GM23338 (cell line): ENCODE data around the gene ASPM. TPM values are rescaled to one million over a fixed set of nuclear protein-coding genes. Genes with fewer than 3 reads are reported as not detected.

Source experiments
- ATAC-seq: fragments of 200-7000 bp; cut with Tn5 transposase; 3 replicates; pipeline ENCODE4 v1.9.1; 2020
- DNase-seq: peaks from one replicate; pipeline ENCODE4 v3.0.0-alpha.2; 2015; ENCODE audit warnings: low spot score
- H2AFZ ChIP-seq: fragments of 200-600 bp; sonication (generic); 2 replicates; pipeline ENCODE4 v1.8.0; 2016; ENCODE audit warnings: antibody characterized with exemption, mild to moderate bottlenecking, moderate library complexity
- H3F3A ChIP-seq: fragments of 200-600 bp; sonication (generic); replicated peaks from 2 replicates; pipeline ENCODE4 v1.8.0; 2017; ENCODE audit warnings: antibody characterized with exemption, mixed run types, low read depth
- H3K27ac ChIP-seq: fragments of 200-600 bp; sonication (generic); 2 replicates; pipeline ENCODE4 v1.6.1; 2016; ENCODE audit warnings: low read depth
- H3K27me3 ChIP-seq: fragments of 200-600 bp; sonication (generic); 2 replicates; pipeline ENCODE4 v1.8.0; 2016; ENCODE audit warnings: mild to moderate bottlenecking, mixed run types, moderate library complexity; ENCODE audit not compliant: insufficient read depth
- H3K36me3 ChIP-seq: fragments of 200-600 bp; sonication (generic); 2 replicates; pipeline ENCODE4 v1.8.0; 2016; ENCODE audit warnings: mild to moderate bottlenecking; ENCODE audit not compliant: insufficient read depth
- H3K4me1 ChIP-seq: fragments of 200-600 bp; sonication (generic); 2 replicates; pipeline ENCODE4 v1.8.0; 2016; ENCODE audit warnings: mild to moderate bottlenecking, moderate library complexity; ENCODE audit not compliant: insufficient read depth
- H3K4me2 ChIP-seq: fragments of 200-600 bp; sonication (generic); 2 replicates; pipeline ENCODE4 v1.7.1; 2017; ENCODE audit warnings: mixed run types
- H3K4me3 ChIP-seq: fragments of 200-600 bp; sonication (generic); 2 replicates; pipeline ENCODE4 v1.6.1; 2016; ENCODE audit warnings: mixed run types
- H3K79me2 ChIP-seq: fragments of 200-600 bp; sonication (generic); replicated peaks from 2 replicates; pipeline ENCODE4 v1.8.0; 2017; ENCODE audit warnings: mild to moderate bottlenecking; ENCODE audit not compliant: insufficient read depth
- H3K9me2 ChIP-seq: fragments of 200-600 bp; sonication (generic); 2 replicates; pipeline ENCODE4 v1.8.0; 2017; ENCODE audit not compliant: insufficient read depth
- H4K20me1 ChIP-seq: fragments of 200-600 bp; sonication (generic); replicated peaks from 2 replicates; pipeline ENCODE4 v1.8.0; 2017; ENCODE audit warnings: mild to moderate bottlenecking; ENCODE audit not compliant: insufficient read depth
- H3K27ac Mint-ChIP-seq: 2 replicates; pipeline ENCODE4 v1.8.0; 2020; ENCODE audit warnings: inconsistent platforms, mild to moderate bottlenecking, moderate library complexity, mixed read lengths
- H3K27me3 Mint-ChIP-seq: 3 replicates; pipeline ENCODE4 v1.8.0; 2022; ENCODE audit warnings: low read depth, mild to moderate bottlenecking, moderate library complexity, mixed read lengths, inconsistent platforms; ENCODE audit not compliant: insufficient read depth, poor library complexity
- H3K36me3 Mint-ChIP-seq: 3 replicates; pipeline ENCODE4 v1.8.0; 2021; ENCODE audit warnings: low read depth, mild to moderate bottlenecking, inconsistent platforms, moderate library complexity, mixed read lengths
- H3K4me1 Mint-ChIP-seq: 3 replicates; pipeline ENCODE4 v1.8.0; 2020; ENCODE audit warnings: mild to moderate bottlenecking, inconsistent platforms, mixed read lengths
- H3K4me3 Mint-ChIP-seq: 3 replicates; pipeline ENCODE4 v1.8.0; 2021; ENCODE audit warnings: moderate library complexity, mild to moderate bottlenecking, inconsistent platforms, mixed read lengths
- H3K9me3 Mint-ChIP-seq: 3 replicates; pipeline ENCODE4 v1.8.0; 2020; ENCODE audit warnings: moderate library complexity, mild to moderate bottlenecking, inconsistent platforms, mixed read lengths
- ETS1 ChIP-seq: IDR thresholded peaks from 2 replicates; pipeline ENCODE4 v1.6.1; 2016; ENCODE audit warnings: antibody characterized with exemption
- EZH2phosphoT487 ChIP-seq: fragments of 200-600 bp; sonication (generic); IDR thresholded peaks from one replicate; pipeline ENCODE4 v1.8.1; 2018; ENCODE audit warnings: antibody characterized with exemption; ENCODE audit not compliant: unreplicated experiment
- REST ChIP-seq: IDR thresholded peaks from one replicate; pipeline ENCODE4 v1.6.1; 2018; ENCODE audit warnings: antibody characterized with exemption; ENCODE audit not compliant: unreplicated experiment
- STAT1 ChIP-seq: IDR thresholded peaks from one replicate; pipeline ENCODE4 v1.6.1; 2016; ENCODE audit warnings: antibody characterized with exemption; ENCODE audit not compliant: unreplicated experiment
- ZNF114 ChIP-seq: fragments of 250-450 bp; sonication (Bioruptor Pico); IDR thresholded peaks from 2 replicates; pipeline ENCODE4 v1.5.0; 2020; ENCODE audit warnings: mild to moderate bottlenecking, moderate library complexity
- polyA plus RNA-seq: library from polyadenylated mRNA; unstranded; fragments of >200 nt; fragmentation: Nextera tagmentation; extraction: Ambion mirVana; gene quantifications from 2 replicates; pipeline ENCODE4 v1.2.1, GENCODE V29; 2016
- total RNA-seq: library from RNA; depleted of rRNA; stranded (reverse); fragments of >200 nt; shearing (Covaris generic); gene quantifications from 2 replicates; pipeline ENCODE4 v1.2.3, GENCODE V29; 2014

ASPM gene
- total and polyA plus RNA-seq, 2 experiments from 2014 or later: 36.8 to 64.9 TPM

GRCh38 chr1:197145446-197146024 is 934 bp downstream of the ASPM start:
- Histone ChIP-seq H3K9me2 (no peaks in the 10 kb centered on the region), H3K36me3 (peaks cover 22% of the 10 kb centered on the region; the same call in 1 of the 2 replicates), H3K4me2 (peak overlapping the region; percentile 82), H3K79me2 (peaks cover 55% of the 10 kb centered on the region), H3K4me3 (peak overlapping the region; percentile 63), H2AFZ (peak overlapping the region; percentile 49; the same call in 1 of the 2 replicates), H3K4me1 (no peaks in the 10 kb centered on the region; the same call in none of the 2 replicates), H4K20me1 (peaks cover 11% of the 10 kb centered on the region), H3K27ac (peak overlapping the region; percentile 98), H3F3A (no peaks in the 10 kb centered on the region), H3K27me3 (no peaks in the 10 kb centered on the region)
- H3K4me1 Mint-ChIP-seq: no peaks in the 10 kb centered on the region; the same call in 1 of the 3 replicates
- TF ChIP-seq REST (no peak), ETS1 (no peak)
- peaks cover 24% of the 10 kb centered on the region for H3K36me3 Mint-ChIP-seq
- no peak for ATAC-seq
- no peaks in the 10 kb centered on the region; the same call in 2 of the 3 replicates for H3K9me3 Mint-ChIP-seq
- DNase-seq: no peak
- peaks cover 4% of the 10 kb centered on the region for H3K27me3 Mint-ChIP-seq
- H3K4me3 Mint-ChIP-seq: peak overlapping the region; percentile 93
- H3K27ac Mint-ChIP-seq: peak overlapping the region; percentile 94

GRCh38 chr1:197144570-197145325 is 1.7 kb downstream of the ASPM start:
- TF ChIP-seq ZNF114 (no peak), EZH2phosphoT487 (no peak), STAT1 (no peak), REST (no peak)
- ATAC-seq (no peak), DNase-seq (no peak)
- H4K20me1 ChIP-seq: peaks cover 16% of the 10 kb centered on the region
- Mint-ChIP-seq H3K27ac (no peak overlapping the region), H3K4me1 (no peaks in the 10 kb centered on the region; the same call in 1 of the 3 replicates), H3K9me3 (no peaks in the 10 kb centered on the region; the same call in 2 of the 3 replicates), H3K27me3 (peaks cover 4% of the 10 kb centered on the region), H3K36me3 (peaks cover 27% of the 10 kb centered on the region), H3K4me3 (peak overlapping the region; percentile 93)
- H3K27me3 ChIP-seq: no peaks in the 10 kb centered on the region
- H3K4me2 ChIP-seq: peak overlapping the region; percentile 82
- H3K4me3 ChIP-seq: peak overlapping the region; percentile 63
- no peaks in the 10 kb centered on the region for H3K9me2 ChIP-seq
- no peaks in the 10 kb centered on the region for H3F3A ChIP-seq
- H2AFZ ChIP-seq: no peak overlapping the region
- no peak overlapping the region for H3K27ac ChIP-seq
- peaks cover 22% of the 10 kb centered on the region; the same call in 1 of the 2 replicates for H3K36me3 ChIP-seq
- H3K79me2 ChIP-seq: peaks cover 63% of the 10 kb centered on the region
- H3K4me1 ChIP-seq: no peaks in the 10 kb centered on the region; the same call in none of the 2 replicates
